ENCODE measurements around the gene MEGF11.

MEGF11 gene

GRCh38 chr15:66036859-66037258 lies 216.7 kb downstream of the MEGF11 start (continued):
- TF ChIP-seq TOX (CRISPR knock-in tag; IDR thresholded peaks at IDR 0.05; ENCODE audit: borderline replicate concordance) = no peak
- no peak for TF ChIP-seq ZNF8 (CRISPR knock-in tag; IDR thresholded peaks at IDR 0.05)

GRCh38 chr15:66035901-66036300 lies 217.6 kb downstream of the MEGF11 start:
- TF ChIP-seq ARNTL (CRISPR knock-in tag; IDR thresholded peaks at IDR 0.05; ENCODE audit: borderline replicate concordance, low read depth) = no peak
- no peak for TF ChIP-seq TOX (CRISPR knock-in tag; IDR thresholded peaks at IDR 0.05; ENCODE audit: borderline replicate concordance)
- no peak for TF ChIP-seq ZFP30 (CRISPR knock-in tag; IDR thresholded peaks at IDR 0.05)
- ATAC-seq = no peak

DNA sequence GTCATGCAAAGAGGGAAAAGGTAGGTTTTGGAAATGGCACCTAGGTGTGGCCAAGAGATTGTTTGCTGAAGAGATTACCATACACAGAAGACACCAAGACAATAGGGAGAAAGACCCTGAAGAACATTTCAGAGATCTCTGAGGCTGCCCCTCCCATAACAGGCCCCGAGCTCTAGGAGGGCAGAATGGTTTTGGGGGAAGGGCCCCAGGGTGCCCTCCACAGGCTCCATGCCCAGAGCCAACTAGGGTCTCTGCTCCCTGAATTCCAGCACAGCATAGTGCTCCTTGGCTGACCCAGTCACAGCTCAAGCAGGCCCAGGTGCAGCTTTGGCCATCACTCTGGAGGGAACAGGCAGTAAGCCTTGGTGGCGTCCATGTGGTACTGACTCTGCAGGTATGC lies 220.4 kb downstream of the MEGF11 start:
- ATAC-seq = no peak
- TF ChIP-seq POU6F1 (CRISPR knock-in tag; IDR thresholded peaks at IDR 0.05; ENCODE audit: borderline replicate concordance, low read depth) (no peak), GLIS3 (CRISPR knock-in tag; IDR thresholded peaks at IDR 0.05) (no peak), CREB5 (CRISPR knock-in tag; IDR thresholded peaks at IDR 0.05; ENCODE audit: low read depth) (no peak), PATZ1 (CRISPR knock-in tag; IDR thresholded peaks at IDR 0.05; ENCODE audit: borderline replicate concordance) (no peak), ZFP3 (CRISPR knock-in tag; IDR thresholded peaks at IDR 0.05) (no peak), ZNF8 (CRISPR knock-in tag; IDR thresholded peaks at IDR 0.05) (no peak), BACH2 (CRISPR knock-in tag; IDR thresholded peaks at IDR 0.05; ENCODE audit: borderline replicate concordance) (no peak), ISL1 (CRISPR knock-in tag; IDR thresholded peaks at IDR 0.05) (no peak), TCF4 (CRISPR knock-in tag; IDR thresholded peaks at IDR 0.05; ENCODE audit: borderline replicate concordance) (no peak), RARB (CRISPR knock-in tag; IDR thresholded peaks at IDR 0.05) (no peak), CSDC2 (CRISPR knock-in tag; IDR thresholded peaks at IDR 0.05) (no peak), ZNF565 (CRISPR knock-in tag; conservative IDR thresholded peaks at IDR 0.05; ENCODE audit: low read depth) (no peak), ZFP30 (CRISPR knock-in tag; IDR thresholded peaks at IDR 0.05) (no peak), PPARA (CRISPR knock-in tag; IDR thresholded peaks at IDR 0.05; ENCODE audit: borderline replicate concordance) (no peak), TSHZ2 (CRISPR knock-in tag; IDR thresholded peaks at IDR 0.05) (no peak), CSRNP3 (CRISPR knock-in tag; IDR thresholded peaks at IDR 0.05) (no peak), OSR1 (CRISPR knock-in tag; IDR thresholded peaks at IDR 0.05) (no peak)

- TF ChIP-seq POU6F1 (CRISPR knock-in tag; IDR thresholded peaks at IDR 0.05; ENCODE audit: borderline replicate concordance, low read depth) (no peak), ARNTL (CRISPR knock-in tag; IDR thresholded peaks at IDR 0.05; ENCODE audit: borderline replicate concordance, low read depth) (no peak), CSRNP3 (CRISPR knock-in tag; IDR thresholded peaks at IDR 0.05) (no peak), CSDC2 (CRISPR knock-in tag; IDR thresholded peaks at IDR 0.05) (no peak), ZFP30 (CRISPR knock-in tag; IDR thresholded peaks at IDR 0.05) (no peak), ZFP3 (CRISPR knock-in tag; IDR thresholded peaks at IDR 0.05) (no peak), PPARA (CRISPR knock-in tag; IDR thresholded peaks at IDR 0.05; ENCODE audit: borderline replicate concordance) (no peak), BACH2 (CRISPR knock-in tag; IDR thresholded peaks at IDR 0.05; ENCODE audit: borderline replicate concordance) (no peak), OSR1 (CRISPR knock-in tag; IDR thresholded peaks at IDR 0.05) (no peak)
- ATAC-seq = no peak
Observed at GRCh38 chr15:66032006-66032405, 221.5 kb downstream of the MEGF11 start.
